GM18520 (cell line): Measurements from ENCODE around the gene CNKSR1.

Source experiments
- ATAC-seq: cut with Tn5 transposase; IDR thresholded peaks from one replicate; pipeline ENCODE4 v1.9.1; 2021; ENCODE audit not compliant: unreplicated experiment

The CNKSR1 gene

GRCh38 chr1:26160527-26161414 lies 16.5 kb upstream of the CNKSR1 start:
- ATAC-seq: no peak

GRCh38 chr1:26161415-26162219 lies 15.7 kb upstream of the CNKSR1 start:
- no peak for ATAC-seq

DNA sequence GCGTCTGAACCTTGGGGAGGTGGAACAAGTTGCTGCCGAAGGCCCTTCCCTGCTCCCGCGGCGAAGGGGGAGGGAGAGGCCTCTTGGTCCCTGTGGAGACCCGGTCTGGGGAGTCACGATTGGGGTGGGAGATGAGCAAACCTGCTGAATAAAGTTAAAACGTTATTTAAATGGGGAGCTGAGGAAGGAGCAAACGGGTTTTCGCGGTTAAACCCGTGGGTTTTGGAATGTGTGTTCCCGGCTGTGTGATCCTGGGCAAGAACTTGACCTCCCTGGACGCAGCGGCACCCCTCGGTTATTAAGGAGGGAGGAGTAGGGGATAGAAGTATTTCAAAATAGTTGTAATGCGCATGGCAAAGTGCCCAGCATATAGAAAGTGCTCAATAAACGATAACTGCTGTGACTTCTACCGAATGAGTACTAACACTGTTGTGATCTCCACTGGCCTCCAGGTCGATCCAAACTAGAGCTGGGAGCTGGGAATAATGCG lies 15.0 kb upstream of the CNKSR1 start:
- no peak for ATAC-seq

- ATAC-seq: no peak
These were observed 13.6 kb upstream of the CNKSR1 start for GRCh38 chr1:26163684-26164035.

DNA sequence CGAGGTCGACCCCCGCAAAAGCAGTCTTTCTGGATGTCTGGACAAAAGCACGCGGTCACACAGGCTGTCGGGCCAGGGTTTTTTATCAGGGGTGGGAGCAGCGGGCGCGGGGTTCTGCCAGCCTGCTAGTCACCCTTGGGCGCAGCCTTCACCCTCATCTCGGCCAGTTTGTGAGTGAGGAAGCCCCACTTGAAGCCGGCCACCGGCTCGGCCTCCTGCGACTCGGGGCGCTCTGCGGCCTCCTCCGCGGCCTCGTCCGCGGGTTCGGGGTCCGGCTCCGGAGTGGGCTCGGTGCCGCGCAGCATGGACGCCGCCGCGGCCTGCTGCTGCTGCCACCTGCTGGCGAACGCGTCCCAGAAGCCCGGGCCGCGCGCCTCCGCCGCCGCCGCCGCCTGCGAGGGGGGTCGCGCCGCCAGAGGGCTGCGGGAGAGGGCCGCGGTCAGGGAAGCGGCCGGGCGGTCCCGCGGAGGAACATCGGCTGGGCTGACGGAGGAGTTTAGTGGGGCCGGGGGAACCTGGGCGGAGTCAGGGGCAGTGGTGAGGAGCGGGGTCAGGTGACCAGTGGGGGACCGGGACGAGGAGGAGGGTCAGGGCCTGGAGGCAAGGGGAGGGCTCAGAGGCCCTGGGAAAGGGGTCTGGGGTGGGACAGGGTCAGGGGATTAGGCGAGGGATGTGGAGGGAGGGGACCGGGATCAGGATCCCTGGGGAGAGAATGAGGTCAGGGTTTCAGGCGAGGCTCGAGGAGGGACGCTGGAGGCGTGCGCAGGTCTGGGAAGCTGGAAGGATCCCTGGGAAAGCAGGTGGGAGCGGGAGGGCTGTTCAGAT lies 13.0 kb upstream of the CNKSR1 start:
- no peak for ATAC-seq

DNA sequence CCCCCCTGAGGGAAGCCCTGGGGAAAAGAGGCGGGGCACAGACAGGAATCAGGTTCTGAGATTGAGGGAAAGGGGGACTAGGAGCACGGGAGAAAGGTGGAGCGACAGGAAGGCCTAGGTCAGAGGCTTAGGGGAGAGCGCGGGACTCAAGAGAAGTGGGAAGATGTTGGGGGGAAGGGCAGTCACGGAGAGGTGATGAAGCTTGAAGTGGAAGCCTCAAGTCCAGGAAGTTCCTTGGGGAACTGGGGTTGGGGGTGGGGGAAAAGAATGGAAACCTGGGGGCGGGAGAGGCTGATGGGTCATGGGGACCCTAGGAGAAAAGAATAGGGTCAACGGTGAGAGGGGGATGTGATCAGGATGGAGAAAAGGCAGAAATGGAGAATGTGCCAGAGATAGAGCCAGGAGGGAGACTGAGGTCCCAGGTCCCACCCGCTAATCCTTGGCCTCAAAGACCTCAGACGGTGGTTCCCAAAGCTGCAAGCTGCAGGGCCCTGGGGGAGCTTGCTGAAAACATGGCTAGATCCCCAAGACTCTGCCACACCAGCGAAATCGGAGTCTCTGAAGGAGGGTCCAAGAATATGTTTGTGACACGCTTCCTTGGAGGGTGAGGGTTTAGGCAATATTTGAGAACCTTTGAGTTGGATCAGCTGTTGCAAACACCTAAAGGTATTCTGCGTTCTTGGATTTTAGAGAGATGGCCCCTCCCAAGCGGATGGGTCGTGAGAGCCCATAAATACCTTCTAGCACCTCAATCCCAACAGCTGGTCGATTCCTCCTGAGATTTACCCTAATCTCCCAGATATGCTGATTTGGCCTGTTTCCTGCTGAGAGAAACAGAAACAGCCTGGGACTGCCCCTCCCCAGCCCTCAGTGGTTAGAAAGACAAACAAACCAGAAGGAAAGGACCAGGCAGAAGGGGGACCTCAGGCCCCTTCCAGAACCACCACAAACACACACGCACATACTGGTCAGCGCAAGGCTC lies 12.1 kb upstream of the CNKSR1 start:
- no peak for ATAC-seq

DNA sequence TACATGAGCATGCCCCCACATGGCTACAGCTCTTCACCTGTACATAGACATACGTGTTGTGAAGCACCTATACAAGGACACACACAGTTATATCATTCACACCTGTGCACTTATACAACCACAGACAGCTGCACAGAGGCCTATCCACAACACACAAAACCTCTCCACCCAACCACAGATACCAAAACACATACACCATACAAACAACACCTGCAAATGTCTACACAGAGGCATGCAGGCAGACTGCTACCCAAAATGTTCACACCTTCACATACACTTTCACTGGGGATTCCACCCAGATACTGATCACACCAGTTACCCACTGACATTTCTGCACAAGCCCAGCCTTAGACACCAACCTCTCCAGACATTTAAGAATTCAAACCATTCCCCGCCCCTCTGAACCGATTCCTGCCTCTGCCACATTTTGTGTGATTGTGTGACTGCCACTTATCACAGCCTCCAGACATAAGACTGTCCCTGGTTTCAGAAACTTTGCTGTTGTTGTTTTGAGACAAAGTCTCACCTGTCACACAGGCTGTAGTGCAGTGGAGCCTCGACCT lies 10.5 kb upstream of the CNKSR1 start:
- ATAC-seq: peak; percentile 41

- no peak for ATAC-seq
These were observed 8.7 kb upstream of the CNKSR1 start, which contains the start of gene C1orf232 for GRCh38 chr1:26168410-26169197. Gene C1orf232, minus strand, starts transcription at chr1:26168963. Its CDS starts 464 bp downstream, at chr1:26168499.

- ATAC-seq: no peak
These were observed 8.1 kb upstream of the CNKSR1 start for GRCh38 chr1:26169198-26169554.

- peak; percentile 72 for ATAC-seq
These were observed 7.4 kb upstream of the CNKSR1 start, which contains the start of gene ZNF593 for GRCh38 chr1:26169669-26170471. Gene ZNF593, plus strand, starts transcription at chr1:26169908. Its CDS starts 76 bp downstream, at chr1:26169984.

DNA sequence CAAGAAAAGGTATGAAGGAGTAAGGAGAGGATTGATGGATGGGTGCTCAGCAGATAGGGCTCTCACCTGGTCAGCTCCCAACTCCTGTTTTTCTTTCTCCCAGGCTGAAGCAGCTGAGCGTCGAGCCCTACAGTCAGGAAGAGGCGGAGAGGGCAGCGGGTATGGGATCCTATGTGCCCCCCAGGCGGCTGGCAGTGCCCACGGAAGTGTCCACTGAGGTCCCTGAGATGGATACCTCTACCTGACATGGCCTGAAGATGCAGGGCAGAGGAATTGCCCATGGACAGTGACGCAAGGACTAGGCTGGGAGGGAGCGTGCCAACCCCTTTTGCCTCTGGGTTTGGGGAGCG lies 6.8 kb upstream of the CNKSR1 start:
- no peak for ATAC-seq

DNA sequence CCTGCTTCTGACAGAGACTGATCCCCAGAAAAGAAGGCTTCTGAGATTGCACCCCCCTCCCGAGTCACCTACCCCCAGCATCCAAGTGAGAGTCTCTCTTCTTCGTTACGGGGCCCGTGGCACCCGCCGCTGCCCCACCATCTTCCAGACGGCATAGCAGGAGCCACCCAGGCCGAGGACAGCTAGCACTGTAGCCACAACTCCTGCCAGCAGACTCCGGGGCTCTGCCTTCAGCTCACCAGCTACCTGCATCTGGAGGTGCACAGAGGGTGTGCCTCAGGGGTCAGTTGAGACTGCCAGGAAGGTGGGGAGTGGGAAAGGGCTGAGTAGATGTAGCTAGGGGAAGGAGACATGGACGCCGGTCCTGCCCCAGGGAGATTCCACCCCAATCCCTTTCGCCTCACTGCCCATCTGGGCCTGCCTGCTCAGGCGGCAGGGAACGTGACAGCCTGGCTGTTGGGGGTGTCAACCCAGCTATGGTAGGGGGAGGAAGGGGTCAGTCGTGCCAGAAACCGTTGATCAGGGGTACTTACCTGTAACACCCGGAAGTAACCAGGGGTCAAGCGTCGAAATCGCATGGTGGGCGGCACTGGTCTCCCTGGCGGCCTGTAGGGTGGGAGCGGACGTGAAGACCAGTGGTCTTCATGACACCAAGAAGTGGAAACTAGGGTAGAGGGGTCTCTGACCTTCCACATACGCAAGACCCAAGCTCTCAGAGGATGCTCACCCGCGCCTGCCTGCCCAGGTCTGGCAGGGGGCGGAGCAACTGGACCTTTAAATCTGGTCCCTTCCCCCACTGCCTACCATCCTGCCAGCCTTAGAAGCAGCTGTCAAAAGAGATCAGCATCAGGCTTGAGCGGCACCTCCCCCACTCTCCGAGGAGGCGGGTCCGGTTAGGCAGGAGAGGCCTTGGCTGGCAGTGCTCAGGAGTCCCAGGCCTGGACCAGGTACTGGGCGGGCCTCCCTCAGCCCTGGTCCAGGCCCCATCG lies 5.9 kb upstream of the CNKSR1 start, which contains the start of gene ZNF593OS:
Gene ZNF593OS, minus strand, starts transcription at position 749 of the 989 bp plus-strand sequence. Its CDS starts 171 bp downstream, at position 578.
- no peak for ATAC-seq

DNA sequence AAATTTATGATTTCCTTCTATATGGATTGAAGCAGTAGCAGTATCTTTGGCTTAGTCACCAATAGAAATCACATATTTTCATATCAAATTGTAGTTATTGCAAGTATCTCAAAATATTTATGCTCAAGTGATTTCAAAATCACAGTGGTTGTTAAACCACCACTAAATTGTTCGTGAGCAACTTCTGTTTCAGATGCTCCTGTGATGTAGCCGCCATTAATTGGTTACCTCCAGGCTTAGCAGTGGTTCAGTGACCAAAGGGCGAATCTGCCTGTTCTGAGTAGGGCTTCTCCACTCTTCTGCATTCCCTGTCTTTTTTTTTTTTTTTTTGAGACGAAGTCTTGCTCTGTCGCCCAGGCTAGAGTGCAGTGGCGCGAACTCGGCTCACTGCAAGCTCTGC lies 1.9 kb upstream of the CNKSR1 start:
- ATAC-seq: no peak

GRCh38 chr1:26180010-26180506 lies 2.8 kb downstream of the CNKSR1 start:
- no peak for ATAC-seq

GRCh38 chr1:26181586-26182382 lies 4.5 kb downstream of the CNKSR1 start:
- no peak for ATAC-seq

GRCh38 chr1:26182383-26182696 lies 5.0 kb downstream of the CNKSR1 start:
- no peak for ATAC-seq
